Activated T-cell treated with anti-CD3 and anti-CD28 coated beads, Interleukin-2, amount 50 U/mL, for 48 hours (primary cell): Measurements from ENCODE around the gene HPD.

Experiments
- DNase-seq, 2 experiments: peaks; one replicate each; pipeline ENCODE4 v3.0.0-alpha.2; 2020

HPD gene

DNA sequence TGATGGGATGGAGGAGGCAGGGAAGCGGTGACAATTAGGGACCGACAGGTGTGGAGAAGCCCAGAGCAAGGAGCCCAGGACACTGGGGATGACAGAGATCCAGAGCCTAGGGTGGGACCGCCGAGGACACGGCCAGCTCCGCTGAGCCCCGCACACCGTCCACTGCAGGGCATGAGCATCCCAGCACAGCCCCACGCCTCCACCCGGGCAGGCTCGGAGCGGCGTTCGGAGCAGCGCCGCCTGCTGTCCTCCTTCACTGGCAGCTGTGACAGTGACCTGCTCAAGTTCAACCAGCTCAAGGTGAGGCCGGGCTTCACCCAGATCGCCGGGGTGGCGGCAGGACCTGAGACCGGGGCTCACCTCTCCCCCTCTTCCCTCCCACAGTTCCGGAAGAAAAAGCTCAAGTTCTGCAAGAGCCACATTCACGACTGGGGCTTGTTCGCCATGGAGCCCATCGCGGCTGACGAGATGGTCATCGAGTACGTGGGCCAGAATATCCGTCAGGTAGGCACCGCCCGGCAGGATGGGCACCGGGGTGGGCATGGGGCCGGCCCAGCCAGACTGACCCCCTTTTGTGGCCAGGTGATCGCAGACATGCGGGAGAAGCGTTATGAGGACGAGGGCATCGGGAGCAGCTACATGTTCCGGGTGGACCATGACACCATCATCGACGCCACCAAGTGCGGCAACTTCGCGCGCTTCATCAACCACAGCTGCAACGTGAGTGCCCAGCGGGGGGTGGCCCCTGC, 31.1 kb downstream of the HPD start:
- no peak for DNase-seq

GRCh38 chr12:121826318-121827150, 32.1 kb downstream of the HPD start:
- DNase-seq: no peak

- no peak for DNase-seq
These were observed 33.6 kb downstream of the HPD start for GRCh38 chr12:121825041-121825523.

GRCh38 chr12:121823727-121824115, 34.9 kb downstream of the HPD start:
- no peak for DNase-seq

DNA sequence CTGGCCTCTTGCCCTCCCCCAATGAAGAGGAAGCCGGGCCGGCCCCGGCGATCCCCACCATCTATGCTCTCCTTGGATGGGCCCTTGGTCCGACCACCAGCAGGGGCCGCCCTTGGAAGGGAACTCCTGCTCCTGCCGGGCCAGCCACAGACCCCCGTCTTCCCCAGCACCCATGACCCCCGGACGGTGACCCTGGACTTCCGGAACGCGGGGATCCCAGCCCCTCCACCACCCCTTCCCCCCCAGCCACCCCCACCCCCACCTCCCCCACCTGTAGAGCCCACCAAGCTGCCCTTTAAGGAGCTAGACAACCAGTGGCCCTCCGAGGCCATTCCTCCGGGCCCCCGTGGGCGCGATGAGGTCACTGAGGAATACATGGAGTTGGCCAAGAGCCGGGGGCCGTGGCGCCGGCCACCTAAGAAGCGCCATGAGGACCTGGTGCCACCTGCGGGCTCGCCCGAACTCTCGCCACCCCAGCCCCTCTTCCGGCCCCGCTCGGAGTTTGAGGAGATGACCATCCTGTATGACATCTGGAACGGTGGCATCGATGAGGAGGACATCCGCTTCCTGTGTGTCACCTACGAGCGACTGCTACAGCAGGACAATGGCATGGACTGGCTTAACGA, 35.4 kb downstream of the HPD start:
- no peak for DNase-seq

- no peak for DNase-seq
These were observed 36.1 kb downstream of the HPD start for GRCh38 chr12:121822393-121823100.

- no peak for DNase-seq
These were observed 38.6 kb downstream of the HPD start for GRCh38 chr12:121820056-121820455.

GRCh38 chr12:121819212-121819949, 39.3 kb downstream of the HPD start:
- no peak for DNase-seq

DNA sequence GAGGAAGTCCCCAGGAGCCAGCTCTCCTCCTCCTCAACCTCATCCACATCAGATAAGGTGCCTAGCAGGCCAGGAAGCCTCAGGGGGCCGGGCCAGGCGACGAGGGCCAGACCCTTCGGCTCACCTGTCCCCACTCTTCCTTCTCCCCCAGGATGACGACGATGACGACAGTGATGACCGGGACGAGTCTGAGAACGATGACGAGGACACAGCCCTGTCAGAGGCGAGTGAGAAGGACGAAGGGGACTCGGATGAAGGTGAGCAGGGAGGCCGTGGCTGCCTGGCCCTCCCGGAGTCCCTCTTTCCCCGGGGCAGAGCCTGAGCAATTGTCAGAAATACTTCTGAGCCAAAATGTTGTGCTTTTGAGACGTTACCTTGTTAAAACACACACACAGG, 41.0 kb downstream of the HPD start:
- no peak for DNase-seq

GRCh38 chr12:121816925-121817647, 41.6 kb downstream of the HPD start:
- DNase-seq: no peak

GRCh38 chr12:121815263-121815662, 43.4 kb downstream of the HPD start:
- DNase-seq: no peak

- DNase-seq: no peak
These were observed 44.1 kb downstream of the HPD start for GRCh38 chr12:121814429-121815119.

DNA sequence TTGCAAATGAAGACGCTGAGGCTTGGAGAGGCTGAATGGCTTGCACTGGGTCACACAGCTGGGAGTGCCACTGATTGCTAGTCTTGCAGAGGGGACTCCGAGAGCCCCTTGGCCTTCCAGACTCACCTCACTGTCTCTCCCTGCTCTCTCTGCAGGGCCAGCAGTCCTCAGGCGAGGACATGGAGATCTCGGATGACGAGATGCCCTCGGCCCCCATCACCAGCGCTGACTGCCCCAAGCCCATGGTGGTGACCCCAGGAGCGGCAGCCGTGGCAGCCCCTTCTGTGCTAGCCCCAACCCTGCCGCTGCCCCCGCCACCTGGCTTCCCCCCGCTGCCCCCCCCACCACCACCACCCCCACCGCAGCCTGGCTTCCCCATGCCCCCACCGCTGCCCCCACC, 44.7 kb downstream of the HPD start:
- DNase-seq: no peak

GRCh38 chr12:121812921-121813896, 45.5 kb downstream of the HPD start:
- no peak for DNase-seq

- DNase-seq: peak; percentile 70 to 76
These were observed 46.3 kb downstream of the HPD start for GRCh38 chr12:121812320-121812871.

- DNase-seq: peak; percentile 83 to 87
These were observed 47.0 kb downstream of the HPD start for GRCh38 chr12:121811434-121812319.

- peak in 1 of 2 experiments; percentile 32 for DNase-seq
These were observed 47.7 kb downstream of the HPD start for GRCh38 chr12:121810833-121811433.
